GM23338 (cell line): ENCODE data around the gene ANXA3. TPM values are rescaled to one million over a fixed set of nuclear protein-coding genes. Genes with fewer than 3 reads are reported as not detected.

ENCODE experiments used
- ATAC-seq: fragments of 200-7000 bp; cut with Tn5 transposase; 3 replicates; pipeline ENCODE4 v1.9.1; 2020
- DNase-seq: peaks from one replicate; pipeline ENCODE4 v3.0.0-alpha.2; 2015; ENCODE audit warnings: low spot score
- H2AFZ ChIP-seq: fragments of 200-600 bp; sonication (generic); 2 replicates; pipeline ENCODE4 v1.8.0; 2016; ENCODE audit warnings: antibody characterized with exemption, mild to moderate bottlenecking, moderate library complexity
- H3F3A ChIP-seq: fragments of 200-600 bp; sonication (generic); replicated peaks from 2 replicates; pipeline ENCODE4 v1.8.0; 2017; ENCODE audit warnings: antibody characterized with exemption, mixed run types, low read depth
- H3K27ac ChIP-seq: fragments of 200-600 bp; sonication (generic); 2 replicates; pipeline ENCODE4 v1.6.1; 2016; ENCODE audit warnings: low read depth
- H3K27me3 ChIP-seq: fragments of 200-600 bp; sonication (generic); 2 replicates; pipeline ENCODE4 v1.8.0; 2016; ENCODE audit warnings: mild to moderate bottlenecking, mixed run types, moderate library complexity; ENCODE audit not compliant: insufficient read depth
- H3K36me3 ChIP-seq: fragments of 200-600 bp; sonication (generic); 2 replicates; pipeline ENCODE4 v1.8.0; 2016; ENCODE audit warnings: mild to moderate bottlenecking; ENCODE audit not compliant: insufficient read depth
- H3K4me1 ChIP-seq: fragments of 200-600 bp; sonication (generic); 2 replicates; pipeline ENCODE4 v1.8.0; 2016; ENCODE audit warnings: mild to moderate bottlenecking, moderate library complexity; ENCODE audit not compliant: insufficient read depth
- H3K4me2 ChIP-seq: fragments of 200-600 bp; sonication (generic); 2 replicates; pipeline ENCODE4 v1.7.1; 2017; ENCODE audit warnings: mixed run types
- H3K4me3 ChIP-seq: fragments of 200-600 bp; sonication (generic); 2 replicates; pipeline ENCODE4 v1.6.1; 2016; ENCODE audit warnings: mixed run types
- H3K79me2 ChIP-seq: fragments of 200-600 bp; sonication (generic); replicated peaks from 2 replicates; pipeline ENCODE4 v1.8.0; 2017; ENCODE audit warnings: mild to moderate bottlenecking; ENCODE audit not compliant: insufficient read depth
- H3K9me2 ChIP-seq: fragments of 200-600 bp; sonication (generic); 2 replicates; pipeline ENCODE4 v1.8.0; 2017; ENCODE audit not compliant: insufficient read depth
- H4K20me1 ChIP-seq: fragments of 200-600 bp; sonication (generic); replicated peaks from 2 replicates; pipeline ENCODE4 v1.8.0; 2017; ENCODE audit warnings: mild to moderate bottlenecking; ENCODE audit not compliant: insufficient read depth
- H3K27ac Mint-ChIP-seq: 2 replicates; pipeline ENCODE4 v1.8.0; 2020; ENCODE audit warnings: inconsistent platforms, mild to moderate bottlenecking, moderate library complexity, mixed read lengths
- H3K27me3 Mint-ChIP-seq: 3 replicates; pipeline ENCODE4 v1.8.0; 2022; ENCODE audit warnings: low read depth, mild to moderate bottlenecking, moderate library complexity, mixed read lengths, inconsistent platforms; ENCODE audit not compliant: insufficient read depth, poor library complexity
- H3K36me3 Mint-ChIP-seq: 3 replicates; pipeline ENCODE4 v1.8.0; 2021; ENCODE audit warnings: low read depth, mild to moderate bottlenecking, inconsistent platforms, moderate library complexity, mixed read lengths
- H3K4me1 Mint-ChIP-seq: 3 replicates; pipeline ENCODE4 v1.8.0; 2020; ENCODE audit warnings: mild to moderate bottlenecking, inconsistent platforms, mixed read lengths
- H3K4me3 Mint-ChIP-seq: 3 replicates; pipeline ENCODE4 v1.8.0; 2021; ENCODE audit warnings: moderate library complexity, mild to moderate bottlenecking, inconsistent platforms, mixed read lengths
- H3K9me3 Mint-ChIP-seq: 3 replicates; pipeline ENCODE4 v1.8.0; 2020; ENCODE audit warnings: moderate library complexity, mild to moderate bottlenecking, inconsistent platforms, mixed read lengths
- CTCF ChIP-seq, 2 experiments: fragments of 200-600 bp in 1 of 2; sonication (generic) in 1 of 2; conservative IDR thresholded peaks; 2 replicates each; pipeline versions ENCODE4 v1.5.1 to v1.6.1; 2016 to 2017; ENCODE audit warnings: antibody characterized with exemption in 2 of 2, low read depth in 2 of 2, mild to moderate bottlenecking in 2 of 2, moderate library complexity in 1 of 2
- ETS1 ChIP-seq: IDR thresholded peaks from 2 replicates; pipeline ENCODE4 v1.6.1; 2016; ENCODE audit warnings: antibody characterized with exemption
- EZH2 ChIP-seq: fragments of 200-600 bp; sonication (generic); IDR thresholded peaks from one replicate; pipeline ENCODE4 v1.8.0; 2017; ENCODE audit warnings: antibody characterized with exemption, mild to moderate bottlenecking, low read depth; ENCODE audit not compliant: unreplicated experiment
- EZH2phosphoT487 ChIP-seq: fragments of 200-600 bp; sonication (generic); IDR thresholded peaks from one replicate; pipeline ENCODE4 v1.8.1; 2018; ENCODE audit warnings: antibody characterized with exemption; ENCODE audit not compliant: unreplicated experiment
- JUNB ChIP-seq: IDR thresholded peaks from one replicate; pipeline ENCODE4 v1.6.1; 2016; ENCODE audit warnings: antibody characterized with exemption; ENCODE audit not compliant: unreplicated experiment
- NANOG ChIP-seq: IDR thresholded peaks from 2 replicates; pipeline ENCODE4 v1.6.1; 2016; ENCODE audit warnings: antibody characterized with exemption, borderline replicate concordance
- POLR2AphosphoS5 ChIP-seq: IDR thresholded peaks from 2 replicates; pipeline ENCODE4 v1.6.1; 2016; ENCODE audit warnings: antibody characterized with exemption, low read depth
- REST ChIP-seq: IDR thresholded peaks from one replicate; pipeline ENCODE4 v1.6.1; 2018; ENCODE audit warnings: antibody characterized with exemption; ENCODE audit not compliant: unreplicated experiment
- STAT1 ChIP-seq: IDR thresholded peaks from one replicate; pipeline ENCODE4 v1.6.1; 2016; ENCODE audit warnings: antibody characterized with exemption; ENCODE audit not compliant: unreplicated experiment
- ZNF331 ChIP-seq: fragments of 250-450 bp; sonication (Bioruptor Pico); IDR thresholded peaks from 2 replicates; pipeline ENCODE4 v1.5.0; 2020; ENCODE audit warnings: low read depth, mild to moderate bottlenecking, moderate library complexity
- polyA plus RNA-seq: library from polyadenylated mRNA; unstranded; fragments of >200 nt; fragmentation: Nextera tagmentation; extraction: Ambion mirVana; gene quantifications from 2 replicates; pipeline ENCODE4 v1.2.1, GENCODE V29; 2016
- total RNA-seq: library from RNA; depleted of rRNA; stranded (reverse); fragments of >200 nt; shearing (Covaris generic); gene quantifications from 2 replicates; pipeline ENCODE4 v1.2.3, GENCODE V29; 2014

Gene ANXA3
- total and polyA plus RNA-seq, 2 experiments from 2014 or later, result 20.3 to 31.5 TPM

GRCh38 chr4:78652282-78652876 is 100.8 kb downstream of the ANXA3 start (continued):
- no peak for TF ChIP-seq STAT1

- TF ChIP-seq ETS1 (peak; percentile 42; the same call in 1 of the 2 replicates), EZH2 (no peak)
- H3K4me3 ChIP-seq, result no peak overlapping the region
- no peaks in the 10 kb centered on the region for H3K4me1 ChIP-seq
- no peaks in the 10 kb centered on the region for H3K36me3 Mint-ChIP-seq
- H3K9me2 ChIP-seq, result no peaks in the 10 kb centered on the region; the same call in 1 of the 2 replicates
- H3K27ac ChIP-seq, result no peak overlapping the region
- no peak overlapping the region for H2AFZ ChIP-seq
- H3K4me2 ChIP-seq, result peak overlapping the region; percentile 41; the same call in 1 of the 2 replicates
- no peaks in the 10 kb centered on the region for H3K79me2 ChIP-seq
- no peaks in the 10 kb centered on the region for H3K36me3 ChIP-seq
- no peak overlapping the region for H3K4me3 Mint-ChIP-seq
- no peak overlapping the region for H3K27ac Mint-ChIP-seq
- H3K27me3 Mint-ChIP-seq, result peaks cover 2% of the 10 kb centered on the region
- H3K27me3 ChIP-seq, result no peaks in the 10 kb centered on the region
- H4K20me1 ChIP-seq, result no peaks in the 10 kb centered on the region
- DNase-seq, result no peak
- H3K9me3 Mint-ChIP-seq, result no peaks in the 10 kb centered on the region
- H3K4me1 Mint-ChIP-seq, result peaks cover 4% of the 10 kb centered on the region
- no peaks in the 10 kb centered on the region for H3F3A ChIP-seq
- no peak for ATAC-seq
Observed at GRCh38 chr4:78653655-78654054, 102.1 kb downstream of the ANXA3 start.

- Mint-ChIP-seq H3K4me3 (no peak overlapping the region), H3K4me1 (peaks cover 4% of the 10 kb centered on the region), H3K27me3 (peaks cover under 1% of the 10 kb centered on the region), H3K9me3 (no peaks in the 10 kb centered on the region), H3K27ac (no peak overlapping the region), H3K36me3 (no peaks in the 10 kb centered on the region)
- Histone ChIP-seq H3K4me3 (no peak overlapping the region), H3K36me3 (no peaks in the 10 kb centered on the region), H4K20me1 (no peaks in the 10 kb centered on the region), H3F3A (no peaks in the 10 kb centered on the region), H3K4me2 (no peak overlapping the region), H3K9me2 (no peaks in the 10 kb centered on the region; the same call in 1 of the 2 replicates), H3K79me2 (no peaks in the 10 kb centered on the region), H3K27ac (no peak overlapping the region), H3K4me1 (no peaks in the 10 kb centered on the region), H3K27me3 (no peaks in the 10 kb centered on the region), H2AFZ (no peak overlapping the region)
- DNase-seq (no peak), ATAC-seq (no peak)
- TF ChIP-seq CTCF (conservative IDR thresholded peaks at IDR 0.05; ENCODE audit: low read depth in 2 of 2), result no peak
- no peak for TF ChIP-seq NANOG
- TF ChIP-seq EZH2, result no peak
- no peak for TF ChIP-seq JUNB
- no peak for TF ChIP-seq REST
- no peak for TF ChIP-seq EZH2phosphoT487
- no peak for TF ChIP-seq POLR2AphosphoS5
- TF ChIP-seq ZNF331 (CRISPR knock-in tag), result no peak
- TF ChIP-seq ETS1, result no peak
- no peak for TF ChIP-seq STAT1
Observed at GRCh38 chr4:78654807-78655206, 103.2 kb downstream of the ANXA3 start.
